COLO829 (cell line): ENCODE data around the gene OTOGL.
"Not testable (repeated sequence)": the region's sequence is repeated elsewhere in the genome, so short reads cannot be mapped to it uniquely, and the experiment has no call there.

Source experiments
- DNase-seq: peaks from one replicate; pipeline ENCODE4 v3.0.0; 2012; ENCODE audit warnings: low spot score

The OTOGL gene, protein sequence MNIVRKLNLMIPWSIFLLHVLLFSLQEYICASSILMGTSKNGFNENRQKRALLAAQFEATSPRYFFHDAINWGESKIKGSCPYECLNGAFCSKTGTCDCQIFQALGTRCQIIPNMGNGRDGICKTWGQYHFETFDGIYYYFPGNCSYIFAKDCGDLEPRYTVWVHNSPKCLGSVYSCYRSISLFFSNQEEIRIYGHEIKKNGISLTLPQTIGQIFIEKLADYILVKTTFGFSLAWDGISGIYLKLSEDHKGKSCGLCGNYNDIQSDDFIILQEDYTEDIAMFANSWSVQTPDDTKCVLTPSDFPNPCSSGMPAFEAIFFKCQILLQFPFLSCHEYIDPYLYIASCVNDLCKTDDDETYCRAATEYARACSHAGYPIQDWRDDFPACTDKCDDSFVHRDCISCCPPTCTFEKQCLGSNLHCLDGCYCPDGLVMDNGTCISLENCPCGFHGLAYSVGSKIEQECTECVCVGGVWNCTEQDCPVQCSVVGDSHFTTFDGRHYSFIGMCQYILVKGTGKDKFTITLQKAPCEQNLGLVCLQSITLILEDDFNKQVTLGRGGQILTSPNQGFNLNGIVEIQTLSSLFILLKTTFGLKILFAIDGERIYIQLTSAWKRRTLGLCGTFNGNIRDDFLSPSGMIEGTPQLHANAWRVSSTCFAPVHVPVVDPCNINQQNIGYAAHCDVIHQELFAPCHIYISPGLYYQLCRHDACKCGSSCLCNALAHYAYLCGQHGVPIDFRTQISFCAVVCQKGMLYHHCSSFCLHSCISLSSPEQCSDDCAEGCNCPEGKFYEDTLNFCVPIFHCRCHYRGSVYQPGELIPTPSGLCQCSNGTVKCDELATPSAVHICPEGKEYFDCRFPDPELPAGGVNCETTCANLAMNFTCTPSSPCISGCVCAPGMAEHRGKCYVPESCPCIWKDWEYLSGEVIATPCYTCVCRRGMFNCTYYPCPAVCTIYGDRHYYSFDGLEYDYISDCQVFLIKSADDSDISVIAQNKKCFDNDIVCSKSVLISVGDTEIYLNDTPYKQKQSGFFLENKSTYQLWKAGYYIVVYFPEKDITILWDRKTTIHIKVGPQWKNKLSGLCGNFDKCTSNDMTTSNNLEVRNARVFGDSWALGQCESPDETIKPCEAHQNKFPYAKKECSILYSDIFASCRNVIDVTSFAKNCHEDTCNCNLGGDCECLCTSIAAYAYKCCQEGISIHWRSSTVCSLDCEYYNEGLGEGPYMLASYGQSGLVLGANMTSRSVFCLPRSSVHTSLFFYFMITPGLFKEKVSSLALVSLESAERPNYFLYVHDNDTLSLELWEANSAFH (N-terminal part only)

DNA sequence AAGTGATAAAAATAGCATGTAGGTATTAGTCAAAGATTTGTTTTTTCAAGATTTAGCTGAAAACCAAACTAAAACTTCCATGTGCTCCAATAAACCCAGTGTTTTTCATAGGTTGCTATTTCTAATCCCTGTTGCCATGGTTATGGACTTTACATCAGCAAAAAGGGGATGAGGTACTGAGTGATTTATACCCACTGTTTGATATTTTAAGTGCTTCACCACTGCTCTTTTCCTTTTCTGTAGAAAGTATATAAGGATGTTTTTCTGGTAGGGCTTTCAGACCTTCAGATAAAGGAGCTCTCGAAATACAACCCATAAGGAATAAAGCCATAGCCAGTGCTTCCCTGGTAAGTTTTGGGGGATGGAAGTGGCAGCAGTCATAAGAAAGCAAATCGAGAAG, at the start of gene OTOGL:
Gene OTOGL, plus strand, starts transcription at position 279 of the 400 bp plus-strand sequence. CDS start 109,895 bp downstream, outside the sequence.
- no peak for DNase-seq

DNA sequence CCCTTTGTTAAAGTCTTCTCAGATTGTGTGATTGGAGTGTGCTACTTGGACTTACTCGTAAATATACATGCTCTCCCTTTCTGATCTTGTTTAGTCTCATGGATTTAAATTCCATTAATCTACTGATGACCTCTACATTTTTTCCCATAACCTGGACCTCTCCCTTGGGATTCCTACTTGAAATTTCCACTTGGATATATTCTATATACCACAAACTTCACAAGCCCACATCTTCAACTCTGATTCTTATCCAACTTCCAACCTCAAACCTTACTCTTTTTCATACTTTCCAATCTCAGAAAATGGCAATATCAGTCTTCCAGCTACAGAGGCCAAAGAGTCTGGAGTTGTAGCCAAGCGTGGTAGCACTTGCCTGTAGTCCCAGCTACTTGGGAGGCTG, 49.1 kb upstream of the OTOGL start:
- no peak for DNase-seq

DNA sequence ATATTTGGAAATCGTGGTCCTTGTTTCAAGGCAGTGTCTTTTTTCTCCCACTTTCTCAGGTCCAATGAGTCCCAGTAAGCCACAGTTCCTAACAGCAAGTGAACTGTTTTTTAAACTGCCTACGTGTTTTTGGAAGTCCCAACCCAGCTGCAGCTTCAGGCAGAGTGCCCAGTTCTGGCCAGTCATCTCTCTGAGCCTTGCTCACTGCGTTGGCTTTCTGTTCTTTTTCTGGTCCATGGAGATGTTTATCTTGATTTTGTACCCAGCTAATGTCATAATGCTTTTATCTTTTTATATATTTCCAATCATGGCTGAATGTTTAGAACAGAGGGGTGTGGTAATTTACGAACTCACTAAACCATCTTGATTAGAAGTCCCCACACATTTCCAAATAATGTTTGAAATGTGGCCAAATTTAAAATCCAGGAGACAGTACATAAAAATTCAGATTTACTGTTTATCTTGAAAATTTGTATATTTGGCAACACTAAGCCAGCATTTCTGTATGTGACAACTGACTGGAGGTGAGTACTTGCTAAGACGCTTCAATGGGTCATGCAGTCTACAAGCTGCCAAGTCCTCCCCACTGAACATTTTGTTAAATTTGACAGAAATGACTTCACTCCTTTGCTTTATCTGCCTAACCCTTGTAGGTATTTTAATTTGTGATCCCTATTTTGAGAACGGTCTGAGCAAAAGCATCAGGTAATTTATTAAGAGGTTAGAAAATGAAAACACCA, 46.1 kb upstream of the OTOGL start:
- DNase-seq, result no peak

DNA sequence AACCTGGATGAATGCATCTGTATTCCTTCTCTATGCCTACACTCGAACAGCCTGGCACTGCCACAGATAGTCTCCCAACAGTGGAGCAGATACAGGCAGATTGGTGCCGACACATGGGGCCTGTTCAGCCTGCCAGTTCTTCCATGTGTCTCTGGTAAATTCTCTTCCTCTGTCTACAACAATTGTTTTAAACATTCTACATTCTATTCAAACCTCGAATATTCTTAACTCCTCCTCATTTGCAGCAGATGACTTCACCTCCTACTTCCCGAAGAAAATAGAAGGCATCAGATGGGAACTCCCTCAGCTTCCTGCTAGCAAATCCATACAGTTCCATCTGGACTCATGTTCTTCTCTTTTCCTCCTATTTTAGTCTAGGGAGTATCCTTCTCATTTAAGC, 43.1 kb upstream of the OTOGL start:
- no peak for DNase-seq

DNA sequence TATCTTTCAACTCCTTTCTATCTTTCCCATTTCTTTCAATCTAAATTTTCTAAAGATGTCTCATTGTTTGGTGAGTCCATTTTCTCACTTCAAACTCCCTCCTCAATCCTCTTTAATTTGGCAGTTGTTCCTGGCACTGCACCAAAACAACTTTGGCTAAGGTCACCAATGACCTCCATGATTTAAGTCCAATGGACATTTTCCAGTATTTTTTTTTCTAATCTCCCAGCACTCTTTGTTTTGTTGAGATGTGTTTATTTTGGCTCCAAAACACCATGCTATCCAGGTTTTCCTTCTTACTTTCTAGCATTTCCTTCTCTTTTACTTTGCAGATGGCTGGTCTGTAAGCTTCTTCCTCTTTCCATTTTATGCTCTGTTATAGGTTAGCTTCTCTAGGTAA, 42.5 kb upstream of the OTOGL start:
- DNase-seq, result no peak

DNA sequence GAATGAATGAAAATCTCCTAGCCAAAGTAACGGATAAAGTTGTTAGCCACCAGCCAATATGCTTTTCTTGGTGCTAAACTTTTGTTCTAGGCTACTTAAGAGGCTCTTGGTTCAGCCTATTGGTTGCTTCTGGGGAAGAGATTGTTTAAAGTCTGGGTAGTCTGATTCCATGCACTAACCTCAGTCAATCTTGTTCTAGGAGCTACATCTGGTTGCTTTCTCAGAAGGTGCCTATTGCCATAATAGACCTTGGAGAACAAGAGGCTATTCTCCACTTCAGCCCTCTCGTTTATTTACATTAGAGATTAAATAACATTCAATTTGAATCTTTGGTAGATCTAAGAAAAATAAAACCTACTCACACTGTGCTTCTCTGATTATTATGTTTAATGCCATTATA, 40.8 kb upstream of the OTOGL start:
- DNase-seq, result no peak

DNA sequence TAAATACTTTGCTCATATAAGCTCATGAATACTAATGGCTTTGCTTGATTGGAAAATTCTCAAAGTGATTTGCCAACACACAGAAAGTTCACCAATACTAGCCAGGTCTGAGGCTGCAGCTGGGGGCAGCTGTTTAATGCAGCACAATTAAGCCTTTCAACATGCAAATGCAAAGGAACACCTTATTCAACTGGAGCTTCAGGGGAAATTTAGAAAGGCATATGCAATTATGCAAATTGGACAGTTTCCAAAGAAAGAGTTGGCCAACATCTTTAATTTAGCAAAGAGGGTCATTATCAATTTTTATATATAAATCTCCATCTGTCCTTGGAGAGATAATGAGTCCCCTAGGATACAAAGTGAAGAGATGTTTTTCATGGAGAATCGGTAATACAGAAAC, 40.2 kb upstream of the OTOGL start:
- DNase-seq, result no peak

DNA sequence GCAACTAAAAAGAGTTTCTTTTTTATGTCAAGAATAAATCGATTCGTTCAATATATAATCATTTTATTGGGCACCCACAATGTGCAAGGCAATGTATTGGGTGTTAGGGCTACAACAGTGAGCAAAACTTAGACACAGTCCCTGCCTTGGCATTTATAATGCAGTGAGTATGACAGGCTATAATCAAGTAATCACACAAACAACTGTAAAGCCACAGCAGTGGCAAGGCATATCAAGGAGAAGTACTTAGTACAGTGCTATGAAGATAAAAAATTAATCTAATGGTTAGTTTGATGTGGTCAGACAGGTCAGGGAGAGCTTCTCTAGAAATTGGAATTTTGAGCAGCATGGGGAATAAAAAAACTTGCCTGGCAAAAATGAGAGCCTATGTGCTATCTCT, 39.5 kb upstream of the OTOGL start:
- no peak for DNase-seq

DNA sequence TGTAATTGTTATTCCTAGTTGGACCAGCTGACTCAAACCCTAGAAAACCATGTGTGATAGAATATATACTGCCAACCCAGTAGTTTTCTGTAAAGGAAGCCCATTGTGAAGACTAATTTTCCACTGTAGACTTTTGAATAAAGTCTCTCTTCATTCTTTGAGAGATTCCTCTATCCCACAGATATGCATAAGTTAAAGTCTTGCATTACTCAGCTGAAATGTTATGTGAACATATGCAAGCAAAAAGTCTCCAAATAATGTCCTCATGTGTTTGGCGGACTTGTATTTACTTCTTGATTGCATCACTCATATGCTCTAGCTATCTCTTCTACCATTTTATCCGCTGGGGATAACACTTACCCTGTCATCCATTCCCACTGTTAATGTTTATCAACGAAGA, 35.1 kb upstream of the OTOGL start:
- peak; percentile 63 for DNase-seq

DNA sequence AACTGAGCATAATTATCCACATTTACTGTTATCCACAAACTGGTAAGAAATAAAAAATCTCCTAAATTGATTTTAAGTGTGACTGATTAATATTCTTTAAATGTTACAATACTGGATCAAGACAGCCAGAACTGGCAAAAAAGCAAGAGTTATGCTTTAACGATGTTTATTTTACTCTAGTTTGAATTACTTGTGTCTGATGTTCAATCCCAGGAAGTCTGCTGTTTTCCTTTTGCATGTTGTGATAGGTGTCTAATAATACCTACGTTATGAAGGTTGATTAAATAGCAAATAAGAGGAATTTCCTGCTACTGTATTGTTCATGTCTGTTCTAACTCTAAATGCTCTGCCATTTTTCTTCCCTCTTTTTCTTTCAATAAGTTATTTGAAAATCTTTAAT, 34.4 kb upstream of the OTOGL start:
- DNase-seq, result no peak

DNA sequence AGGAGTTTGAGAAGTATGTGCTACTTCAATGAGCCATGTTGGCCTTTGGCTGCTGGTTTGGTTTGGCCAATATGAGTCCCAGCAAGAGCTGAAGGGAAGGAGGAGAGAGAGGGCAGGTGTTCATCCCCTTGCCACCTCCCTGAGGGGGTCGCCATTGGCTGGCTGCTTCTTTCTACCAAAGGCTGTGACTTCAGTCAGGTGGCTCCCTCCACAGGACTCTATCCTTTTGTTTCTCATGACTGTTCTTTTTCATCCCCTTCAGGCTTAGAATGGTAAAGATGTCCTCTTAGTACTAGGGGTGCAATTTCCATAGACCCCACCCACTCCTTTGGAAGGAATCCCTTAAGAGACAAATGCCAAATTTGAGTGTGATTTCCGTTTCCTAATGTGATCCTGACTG, 31.2 kb upstream of the OTOGL start:
- DNase-seq, result no peak

DNA sequence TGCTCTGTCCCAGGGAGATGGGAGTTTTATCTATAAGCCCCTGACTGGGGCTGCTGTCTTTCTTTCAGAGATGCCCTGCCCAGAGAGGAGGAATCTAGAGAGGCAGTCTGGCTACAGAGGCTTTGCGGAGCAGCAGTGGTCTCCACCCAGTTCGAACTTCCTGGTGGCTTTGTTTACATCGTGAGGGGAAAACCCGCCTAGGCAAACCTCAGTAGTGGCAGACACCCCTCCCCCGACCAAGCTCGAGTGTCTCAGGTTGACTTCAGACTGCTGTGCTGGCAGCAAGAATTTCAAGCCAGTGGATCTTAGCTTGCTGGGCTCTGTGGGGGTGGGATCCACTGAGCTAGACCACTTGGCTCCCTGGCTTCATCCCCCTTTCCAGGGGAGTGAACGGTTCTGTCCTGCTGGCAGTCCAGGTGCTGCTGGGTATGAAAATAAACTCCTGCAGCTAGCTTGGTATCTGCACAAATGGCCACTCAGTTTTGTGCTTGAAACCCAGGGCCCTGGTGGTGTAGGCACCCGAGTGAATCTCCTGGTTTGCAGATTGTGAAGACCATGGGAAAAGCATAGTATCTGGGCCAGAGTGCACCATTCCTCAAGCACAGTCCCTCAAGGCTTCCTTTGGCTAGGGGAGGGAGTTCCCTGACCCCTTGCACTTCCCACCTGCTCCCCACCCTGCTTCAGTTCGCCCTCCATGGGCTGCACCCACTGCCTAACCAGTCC, 15.3 kb upstream of the OTOGL start:
- not testable (repeated sequence) for DNase-seq

DNA sequence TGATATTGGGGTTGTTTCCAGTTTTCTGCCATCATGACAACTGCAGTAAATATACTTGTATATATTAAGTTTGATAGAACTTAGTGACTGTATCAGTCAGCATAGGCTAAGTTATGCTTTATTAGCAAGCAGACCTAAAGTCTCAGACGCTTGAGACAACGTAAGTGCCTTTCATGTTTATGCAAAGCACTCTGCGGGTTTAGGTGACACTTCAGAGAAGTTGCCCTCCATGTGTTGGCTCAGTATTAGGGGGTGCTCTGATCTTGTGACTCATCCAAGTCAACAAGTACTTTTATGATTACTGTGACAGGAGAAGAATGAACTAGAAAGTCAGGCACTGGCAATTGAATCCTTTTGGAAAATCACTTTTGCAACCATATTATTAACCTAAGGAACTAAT, 13.3 kb upstream of the OTOGL start:
- DNase-seq, result no peak

DNA sequence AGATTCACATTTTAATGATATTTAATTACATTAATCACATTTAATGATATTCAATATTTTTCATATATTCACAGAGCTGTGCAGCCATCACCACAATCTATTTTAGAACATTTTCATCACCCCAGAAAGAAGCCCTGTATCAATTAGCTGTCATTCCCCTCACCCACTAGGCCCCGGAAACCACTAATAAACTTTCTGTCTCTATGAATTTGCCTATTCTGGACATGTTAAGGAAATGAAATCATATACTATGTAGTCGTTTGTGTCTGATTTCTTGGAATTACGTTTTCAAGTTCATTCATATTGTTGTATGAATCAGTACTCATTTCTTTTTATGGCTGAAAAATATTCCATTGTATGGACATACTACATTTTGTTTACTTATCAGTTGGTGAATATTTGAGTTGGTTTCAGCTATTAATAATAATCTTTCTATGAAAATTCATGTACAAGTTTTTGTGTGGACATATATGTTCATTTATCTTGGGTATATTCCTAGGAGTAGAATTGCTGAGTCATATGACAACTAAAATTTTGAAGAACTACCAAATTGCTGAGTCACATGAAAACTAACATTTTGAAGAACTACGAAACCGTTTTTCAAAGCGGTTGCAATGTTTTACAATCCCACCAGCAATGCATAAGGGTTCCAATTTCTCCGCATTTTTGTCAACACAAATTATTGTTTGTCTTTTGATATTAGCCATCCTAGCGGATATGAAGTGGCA, 11.7 kb upstream of the OTOGL start:
- DNase-seq, result no peak

DNA sequence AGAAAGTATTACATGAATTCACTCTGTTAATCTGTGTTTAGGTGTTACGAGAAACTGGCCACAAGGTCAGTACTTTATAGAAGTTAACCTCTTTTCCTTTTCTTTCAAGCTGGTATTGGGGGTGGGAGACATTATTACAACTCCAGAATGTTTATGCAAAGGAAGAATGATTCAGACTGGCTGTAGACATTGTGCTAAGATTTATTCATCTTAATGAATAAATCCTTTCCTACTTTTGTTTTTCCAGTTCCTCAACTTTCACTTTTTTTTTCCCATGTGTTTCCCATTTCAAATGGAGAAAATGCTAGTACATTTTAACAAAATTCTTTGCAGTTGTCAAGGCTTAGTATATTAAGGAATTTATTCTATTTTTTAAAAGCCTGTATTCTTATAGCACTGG, 1.3 kb downstream of the OTOGL start:
- DNase-seq, result no peak

DNA sequence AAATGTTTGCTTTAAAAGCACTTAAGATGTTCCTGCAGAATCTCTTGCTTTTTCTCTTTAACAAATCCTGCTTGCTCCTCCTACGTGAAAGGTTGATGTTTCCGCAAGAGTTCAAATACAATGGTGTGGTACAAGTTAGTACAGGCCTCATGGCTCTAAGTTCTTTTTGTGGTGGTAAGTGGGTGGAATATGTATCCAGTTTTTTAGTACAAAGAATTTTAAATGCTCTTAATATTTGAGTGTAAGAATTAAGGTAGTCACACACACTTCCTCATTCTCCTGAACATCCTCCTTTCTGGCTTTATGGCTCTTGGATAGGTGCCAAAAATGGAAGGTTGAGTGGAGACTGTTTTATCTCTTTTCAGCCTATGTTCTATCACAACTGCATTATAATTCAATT, 1.8 kb downstream of the OTOGL start:
- no peak for DNase-seq

DNA sequence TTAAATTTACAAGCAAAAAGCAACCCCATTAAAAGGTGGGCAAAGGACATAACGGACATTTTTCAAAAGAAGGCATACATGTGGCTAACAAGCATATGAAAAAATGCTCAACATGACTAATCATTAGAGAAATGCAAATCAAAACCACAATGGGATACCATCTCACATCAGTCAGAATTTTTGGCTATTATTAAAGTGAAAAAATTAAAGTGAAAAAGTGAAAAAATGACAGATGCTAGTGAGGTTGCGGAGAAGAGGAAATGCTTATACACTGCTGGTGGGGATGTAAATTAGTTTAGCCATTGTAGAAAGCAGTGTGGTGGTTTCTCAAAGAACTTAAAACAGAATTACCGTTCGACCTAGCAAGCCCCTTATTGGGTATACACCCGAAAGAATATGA, 7.9 kb downstream of the OTOGL start:
- DNase-seq, result no peak

DNA sequence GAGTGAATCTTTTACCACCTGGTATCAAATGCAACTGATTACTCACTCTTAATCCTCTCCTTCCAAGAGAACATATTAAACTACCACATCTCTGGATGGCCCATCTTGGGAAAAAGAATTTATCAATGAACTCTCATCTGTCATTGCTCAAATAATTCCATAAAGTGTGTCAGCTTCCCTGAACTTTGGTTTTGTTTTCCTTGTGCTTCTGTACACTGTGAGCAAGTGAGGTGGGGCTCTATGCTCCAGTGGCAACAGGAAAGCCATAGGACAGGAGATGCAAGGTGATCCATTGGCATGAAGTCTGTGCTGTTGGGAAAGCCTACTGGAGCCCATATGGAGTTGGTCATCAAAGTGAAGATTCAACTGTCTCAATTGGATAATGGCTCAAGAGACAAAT, 17.4 kb downstream of the OTOGL start:
- no peak for DNase-seq

DNA sequence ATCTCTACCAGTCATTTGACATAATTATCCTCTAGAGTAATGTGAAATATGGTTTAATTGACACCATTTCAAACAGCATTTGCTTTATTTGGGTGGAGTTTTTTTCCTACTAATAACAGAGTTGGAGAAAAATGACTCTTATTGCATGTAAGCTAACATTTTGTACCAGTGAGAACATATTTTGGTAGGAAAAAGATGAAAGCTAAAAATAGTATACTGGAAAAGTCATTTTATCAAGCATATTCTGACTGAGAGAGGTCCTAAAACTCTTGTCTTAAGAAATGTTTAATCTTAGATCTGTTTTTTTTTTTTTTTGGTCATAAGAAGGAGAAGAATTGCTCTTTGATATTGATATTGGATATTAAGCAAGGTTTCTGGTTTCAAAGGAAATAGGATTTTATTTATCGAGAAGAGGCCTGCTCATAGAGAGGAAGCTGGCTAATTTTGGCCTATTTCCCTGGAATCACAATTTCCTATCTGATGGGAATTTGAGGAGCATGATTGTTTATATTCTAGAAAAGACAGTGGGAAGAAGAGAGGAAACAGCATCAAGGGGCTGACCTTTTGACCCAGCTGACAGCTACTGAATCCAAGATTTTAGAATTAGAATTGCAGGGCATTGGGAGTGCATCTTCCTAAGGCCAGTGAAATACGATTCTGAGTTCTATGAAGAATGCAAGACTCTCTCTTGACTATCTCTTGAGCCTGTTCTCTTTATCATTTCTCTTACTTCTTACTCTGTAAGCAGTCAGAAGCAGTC, 19.4 kb downstream of the OTOGL start:
- DNase-seq, result no peak

DNA sequence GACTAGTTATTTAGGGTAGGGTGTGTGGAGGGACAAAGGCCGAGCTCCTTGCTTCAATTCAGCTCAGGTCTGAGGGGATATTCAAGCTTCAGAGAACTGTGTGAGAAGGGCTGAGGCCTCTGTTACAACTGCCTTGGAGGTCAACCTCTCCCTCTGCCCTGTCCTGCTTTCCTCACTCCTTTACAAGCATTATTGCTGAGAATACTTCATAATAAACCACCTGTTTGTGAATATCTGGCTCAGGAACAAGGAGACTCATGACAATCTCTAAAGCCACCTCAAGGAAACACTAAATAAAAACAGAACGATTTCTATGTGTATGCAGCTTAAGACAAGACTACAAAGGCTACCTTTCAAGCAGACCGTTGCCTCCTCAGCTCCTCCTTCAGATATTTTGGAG, 21.7 kb downstream of the OTOGL start:
- no peak for DNase-seq
